Activated CD8-positive, alpha-beta memory T cell treated with anti-CD3 and anti-CD28 coated beads for 1 hour (primary cell): ENCODE results near the gene SAP25.
A peak's percentile ranks its signal among the peaks of the same experiment; 100 is the strongest.
"Not testable (repeated sequence)": the region's sequence is repeated elsewhere in the genome, so short reads cannot be mapped to it uniquely, and the experiment has no call there.

Experiments used
- DNase-seq, 2 donors: peaks; one replicate each; pipeline ENCODE4 v3.0.0-alpha.2; 2020; ENCODE audit warnings: low read depth in 1 of 2; ENCODE audit errors: extremely low read depth in 1 of 2

SAP25 gene

DNA sequence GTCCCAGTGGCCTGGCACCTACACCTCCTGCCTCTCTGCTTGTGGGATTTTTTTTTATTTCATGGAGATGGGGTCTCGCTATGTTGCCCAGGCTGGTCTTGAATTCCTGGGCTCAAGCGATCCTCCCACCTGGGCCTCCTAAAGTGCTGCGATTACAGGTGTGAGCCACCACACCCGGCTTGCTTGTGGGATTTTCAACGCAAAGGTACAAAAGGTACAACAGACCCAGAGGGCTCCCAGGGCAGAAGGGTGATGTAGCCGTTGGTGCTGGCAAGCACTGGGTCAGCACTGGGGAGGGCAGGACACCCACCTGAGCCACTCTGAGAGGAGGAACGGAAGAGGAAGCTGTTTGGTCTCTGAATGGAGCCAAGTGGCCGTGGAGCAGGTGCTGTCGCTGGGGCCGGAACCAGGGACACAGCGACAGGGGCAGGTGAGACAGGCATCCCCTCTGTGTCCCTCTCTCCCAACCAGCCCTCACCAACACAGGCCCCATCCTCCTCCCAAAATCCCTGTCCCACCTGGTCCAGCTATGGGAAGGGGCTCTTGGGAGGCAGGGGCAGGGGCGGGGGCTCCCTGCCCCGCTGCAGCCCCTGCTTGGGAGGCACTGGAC is 2.8 kb upstream of the SAP25 start:
- DNase-seq = no peak

DNA sequence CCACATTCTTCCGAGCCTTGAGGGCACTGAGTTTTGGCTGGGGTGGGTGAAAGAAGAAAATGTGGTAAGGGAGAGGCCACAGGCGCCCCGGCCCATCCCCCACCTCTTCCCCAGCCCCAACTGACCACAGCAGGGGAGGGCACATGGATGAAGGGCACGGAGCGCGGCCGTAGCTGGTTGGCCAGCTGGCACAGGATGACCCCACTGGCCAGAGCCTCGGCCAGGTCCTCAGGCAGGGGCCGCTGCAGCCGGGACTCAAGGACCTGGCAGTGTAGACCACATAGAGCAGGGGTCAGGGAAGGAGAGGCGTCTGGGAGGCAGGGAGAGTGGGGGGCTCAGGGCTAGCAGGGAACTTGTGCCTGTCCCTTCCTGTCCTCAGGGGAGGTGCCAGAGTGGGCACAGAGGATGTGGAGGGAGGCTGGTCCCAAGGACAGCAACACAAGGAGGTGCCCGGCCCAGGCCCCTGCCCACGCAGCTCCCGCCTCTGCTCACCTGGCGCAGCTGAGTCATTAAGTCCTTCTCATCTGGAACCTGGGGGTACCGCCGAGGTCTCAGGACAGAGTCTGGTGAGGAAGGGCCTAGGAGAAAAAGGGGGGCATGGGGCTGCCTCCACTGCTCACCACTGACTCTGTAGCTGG is 2.2 kb upstream of the SAP25 start:
- DNase-seq = no peak

DNA sequence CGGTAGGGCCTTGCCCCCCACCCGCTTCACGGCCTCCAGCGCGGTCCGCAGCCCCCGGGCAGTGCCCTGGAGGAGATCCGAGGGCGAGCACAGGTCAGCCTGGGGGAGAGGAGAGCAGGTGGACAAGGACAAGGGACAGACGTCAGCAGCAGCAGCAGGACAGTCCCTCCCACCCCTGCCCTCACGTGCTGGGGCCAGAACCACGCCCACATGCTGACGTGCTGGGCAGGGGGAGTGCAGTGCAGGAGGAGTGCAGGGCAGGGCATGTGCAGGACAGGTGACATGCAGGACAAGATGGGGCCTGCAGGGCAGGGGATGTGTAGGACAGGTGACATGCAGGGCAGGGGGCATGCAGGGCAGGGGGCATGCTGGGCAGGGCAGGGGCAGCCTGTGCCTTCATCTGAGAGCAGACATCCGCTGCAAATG is 1.5 kb upstream of the SAP25 start:
- DNase-seq = no peak

DNA sequence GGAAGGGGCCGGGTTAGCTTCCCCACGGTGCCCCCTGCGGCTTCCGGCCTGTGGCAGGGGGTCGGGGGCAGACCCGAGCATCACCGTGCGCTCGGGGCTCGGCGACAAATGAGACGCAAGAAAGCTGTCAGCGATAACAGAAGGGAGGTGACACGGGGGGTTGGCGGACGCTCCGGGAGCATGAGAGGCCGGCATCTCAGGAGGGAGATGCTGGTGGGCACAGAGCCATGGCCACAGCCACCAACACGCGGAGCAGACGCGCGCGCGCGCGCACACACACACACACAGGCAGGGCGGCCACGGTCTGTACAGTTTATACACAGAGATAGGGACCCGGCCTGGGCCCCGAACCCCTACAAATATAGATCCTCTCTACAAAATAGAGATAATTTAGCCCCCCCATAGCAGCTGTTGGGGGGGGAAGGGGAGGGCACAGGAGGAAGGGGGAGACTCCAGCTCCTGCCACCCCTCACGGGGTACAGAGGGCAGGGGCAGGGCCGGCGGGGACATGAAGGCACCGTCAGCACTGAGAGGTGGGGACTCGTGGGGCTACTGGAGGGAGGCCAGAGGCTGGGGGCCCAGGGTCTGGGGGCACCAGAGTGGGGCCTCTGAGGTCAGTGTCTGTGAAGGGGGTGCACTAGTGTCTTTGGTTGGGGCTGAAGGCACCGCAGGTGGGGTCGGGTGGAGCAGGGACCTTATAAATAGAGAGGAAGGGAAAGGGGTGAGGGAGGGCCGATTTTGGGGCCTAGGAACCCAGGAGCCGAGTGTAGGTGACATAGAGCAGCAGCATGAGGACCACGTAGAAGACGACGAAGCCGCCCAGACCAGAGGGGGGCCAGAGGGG is 884 bp upstream of the SAP25 start:
- no peak for DNase-seq

DNA sequence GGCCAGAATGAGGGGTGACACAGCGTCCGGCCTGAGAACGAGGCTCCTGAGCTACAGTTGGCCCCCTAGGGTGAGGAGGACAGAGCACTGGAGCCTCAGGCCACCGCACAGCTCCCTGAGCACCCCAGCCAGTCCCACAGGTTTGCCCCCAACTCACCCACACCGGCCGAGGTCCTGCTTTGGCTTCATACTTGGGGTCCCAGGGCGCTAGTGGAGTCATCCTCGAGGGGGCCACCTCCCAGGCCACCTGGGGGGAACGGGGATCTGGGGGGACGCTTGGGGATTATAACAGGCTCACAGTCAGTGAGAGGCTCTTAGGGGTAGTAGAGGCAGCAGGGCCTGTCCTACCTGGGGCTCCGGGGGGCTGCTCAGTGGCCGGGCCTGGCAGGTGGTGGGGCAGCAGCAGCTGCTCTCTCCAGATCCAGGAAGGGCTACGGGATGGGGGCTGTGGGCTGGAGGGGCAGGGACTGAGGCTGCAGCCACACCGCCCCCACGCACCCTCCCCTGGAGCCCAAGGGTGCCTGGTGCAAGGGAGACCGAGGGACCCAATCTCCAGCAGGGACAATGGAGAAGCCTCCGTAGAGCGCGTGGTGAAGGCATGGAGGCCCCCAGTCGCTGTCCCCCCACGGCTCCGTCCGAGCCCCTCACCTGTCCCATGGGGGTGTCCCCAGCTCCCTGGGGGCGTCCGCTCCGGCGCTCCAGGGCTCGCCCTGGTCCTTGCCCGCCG is 588 bp downstream of the SAP25 start:
- DNase-seq = no peak

DNA sequence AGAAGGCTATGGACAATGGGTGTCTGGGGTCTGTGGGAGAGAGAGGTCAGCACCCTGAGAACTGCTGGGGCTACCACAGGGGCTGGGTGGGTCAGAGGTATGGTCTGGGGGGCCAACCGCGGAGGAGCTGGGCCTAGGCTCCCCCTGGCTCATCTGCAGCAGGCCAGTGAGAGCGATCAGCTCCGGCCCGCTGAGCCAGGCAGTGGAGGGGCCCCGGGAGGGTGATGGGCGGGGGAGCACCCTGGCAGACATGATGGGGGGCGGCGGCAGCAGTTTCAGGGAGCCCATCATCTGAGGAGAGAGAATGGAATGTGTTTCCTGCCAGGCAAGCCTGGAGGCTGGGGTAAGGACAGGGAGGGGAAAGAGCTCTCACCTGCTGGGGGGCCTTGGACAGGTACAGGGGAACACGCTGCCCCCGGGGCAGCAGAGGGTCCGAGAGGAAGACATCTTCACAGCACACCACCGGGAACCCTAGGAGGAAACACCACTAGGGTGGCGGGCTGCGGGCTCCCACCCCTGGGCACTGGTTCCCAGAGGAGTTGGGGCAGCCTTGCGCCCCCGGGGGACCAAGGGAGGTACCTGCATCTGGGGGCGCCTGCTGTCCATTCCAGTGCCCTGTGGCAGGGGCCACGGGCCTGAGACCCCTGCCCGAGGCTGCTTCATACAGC is 1.3 kb downstream of the SAP25 start:
- DNase-seq = no peak

DNA sequence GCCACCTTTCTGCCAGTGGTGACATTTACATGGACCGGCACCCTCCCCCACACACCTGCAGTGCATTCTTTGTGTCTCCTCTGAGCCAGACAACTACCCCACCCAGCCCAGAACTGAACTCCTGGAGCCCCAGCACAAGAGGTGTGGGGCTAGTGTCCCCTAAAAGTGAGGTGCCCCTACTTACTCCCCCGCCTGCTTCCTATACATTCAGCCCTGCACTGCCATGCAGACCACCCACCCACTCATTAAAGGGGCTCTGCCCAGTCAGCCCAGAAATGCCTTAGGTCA is 1.9 kb downstream of the SAP25 start:
- no peak for DNase-seq

DNA sequence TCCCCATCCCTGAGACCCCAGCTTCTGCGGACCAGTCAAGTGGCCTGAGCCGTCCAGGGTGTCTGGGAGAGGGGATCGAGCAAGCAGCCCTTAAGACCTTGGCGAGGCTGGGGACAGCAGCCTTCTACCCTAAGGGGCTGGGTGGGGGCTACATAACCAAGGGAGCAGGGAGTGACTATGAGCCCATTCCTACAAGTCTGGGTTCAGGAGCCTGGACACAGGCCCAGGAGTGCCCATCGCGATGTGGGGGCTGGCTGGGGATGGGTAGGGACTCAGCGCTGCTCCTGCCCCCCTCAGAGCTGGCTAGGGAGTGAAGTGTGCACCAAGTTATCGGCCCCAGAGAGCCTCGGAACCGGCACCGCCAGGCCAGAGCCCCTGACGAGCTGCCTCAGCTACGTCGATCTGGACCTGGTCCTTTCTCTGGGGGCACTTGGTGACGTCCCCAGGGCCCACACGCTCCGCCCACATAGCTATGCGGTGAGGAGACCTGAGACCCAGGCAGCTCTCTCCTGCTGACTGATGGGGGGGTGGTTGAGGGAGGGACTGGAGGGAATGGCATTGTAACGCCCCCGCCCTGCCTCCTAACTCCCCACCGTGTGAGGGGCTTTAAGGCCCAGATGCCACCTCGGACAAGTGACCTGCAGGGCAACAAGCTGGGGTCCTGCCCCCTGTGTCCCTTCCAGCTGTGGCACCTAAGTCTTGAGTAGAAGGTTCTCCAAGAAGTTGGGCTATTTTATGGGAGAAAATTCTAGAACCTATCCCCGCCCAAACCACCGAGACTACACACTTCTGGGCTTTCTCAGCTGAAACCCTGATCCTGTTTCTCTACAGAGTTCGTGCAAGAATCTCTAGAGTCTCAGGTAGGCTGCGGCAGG is 2.5 kb downstream of the SAP25 start:
- DNase-seq = no peak

DNA sequence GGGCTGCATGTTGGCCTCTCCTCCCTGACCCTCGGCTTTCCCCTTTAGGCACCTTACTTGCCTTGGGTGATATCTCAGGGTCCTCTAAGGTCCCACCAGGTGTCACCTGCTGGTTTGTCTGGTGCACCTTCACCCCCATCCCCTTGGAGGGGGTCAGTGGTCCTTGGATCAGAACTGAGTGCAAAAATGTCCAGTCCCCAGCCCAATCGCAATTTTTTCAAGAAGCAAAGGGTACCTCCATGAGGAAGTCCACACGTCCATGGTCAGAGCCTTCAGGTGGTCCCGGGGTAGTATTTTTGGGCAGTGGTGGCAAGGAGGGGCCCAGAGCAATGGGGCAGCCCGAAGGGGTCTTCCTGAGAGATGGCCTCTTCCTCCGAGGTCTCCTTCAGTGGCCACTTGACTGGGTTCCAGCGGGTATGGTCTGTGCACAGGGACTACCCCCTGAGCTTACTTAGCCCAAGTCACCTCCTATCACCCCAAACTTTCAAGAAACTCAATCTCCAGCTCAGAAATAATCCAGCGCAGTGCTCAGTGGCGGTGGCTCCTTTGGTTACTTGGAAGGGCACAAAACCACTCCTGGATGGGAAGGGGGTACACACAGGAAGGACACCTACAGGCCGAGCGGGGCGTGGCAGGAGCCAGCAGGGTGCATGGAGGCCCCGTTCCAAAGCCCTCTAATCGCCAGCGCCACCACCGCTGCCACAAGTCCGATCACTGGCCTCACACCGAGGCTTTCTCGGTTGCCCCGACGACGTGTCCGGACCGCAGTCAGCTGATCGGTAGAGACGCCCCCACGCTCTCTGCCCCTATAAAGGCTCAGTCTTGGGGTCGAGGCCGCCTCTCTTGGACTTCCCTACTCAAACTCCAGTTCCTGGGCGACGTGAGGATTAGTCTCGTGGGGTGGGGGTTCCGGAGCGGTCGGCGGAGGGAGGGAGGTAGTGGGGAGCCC is 4.5 kb downstream of the SAP25 start:
- DNase-seq = no peak

DNA sequence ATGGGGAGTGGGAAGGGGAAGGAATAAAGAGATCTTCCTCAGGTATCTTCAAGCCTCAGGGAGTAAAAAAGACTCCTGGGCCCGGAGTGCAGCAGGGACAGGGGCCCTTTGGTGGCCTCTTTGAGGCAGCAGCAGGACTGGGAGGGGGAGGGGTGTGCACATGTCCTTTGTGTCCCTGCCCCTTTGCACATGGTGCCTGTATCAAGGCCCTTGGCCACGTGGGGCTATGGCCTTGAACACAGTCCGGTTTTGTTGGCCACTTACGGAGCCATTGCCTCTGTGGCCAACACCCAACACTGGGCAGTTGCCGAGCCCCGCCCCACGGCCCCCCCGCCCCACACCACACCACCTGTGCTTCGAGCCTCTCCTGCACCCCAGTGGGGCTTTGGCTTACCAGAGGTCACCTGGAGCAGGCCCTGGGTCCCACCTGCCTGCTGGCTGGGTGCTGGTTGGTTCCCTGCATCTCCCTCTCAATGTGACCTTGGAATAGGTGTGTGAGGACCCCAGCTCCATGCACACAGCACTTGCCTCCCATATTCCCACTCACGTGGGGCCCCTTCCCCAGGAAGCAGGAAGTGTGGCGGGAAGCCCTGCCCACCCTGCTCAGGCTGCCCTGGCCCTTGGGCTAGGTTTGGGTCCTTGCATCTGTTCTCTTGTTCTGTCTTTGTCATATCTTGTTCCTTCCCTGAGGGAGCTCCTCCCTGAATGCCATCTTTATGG is 5.4 kb downstream of the SAP25 start:
- no peak for DNase-seq

DNA sequence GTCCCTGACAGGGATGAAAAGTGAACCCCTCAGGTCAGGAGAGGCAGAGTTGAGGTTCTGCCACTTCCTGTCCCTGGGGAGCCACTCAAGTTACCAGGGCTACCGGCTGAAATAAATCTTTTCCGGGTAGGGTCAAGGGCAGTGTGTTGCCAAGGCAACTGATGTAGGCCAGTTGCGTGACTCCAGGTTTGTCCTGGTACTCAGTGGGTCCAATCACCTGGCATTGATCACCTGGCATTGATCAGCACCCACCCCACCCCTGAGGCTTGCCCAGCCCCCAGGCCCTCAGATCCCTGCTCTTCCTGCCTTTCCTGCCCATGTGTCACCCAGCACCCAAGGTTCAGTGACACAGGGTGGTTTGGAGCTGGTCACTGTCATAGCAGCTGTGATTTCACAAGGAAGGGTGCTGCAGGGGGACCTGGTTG is 5.9 kb downstream of the SAP25 start:
- DNase-seq = no peak

DNA sequence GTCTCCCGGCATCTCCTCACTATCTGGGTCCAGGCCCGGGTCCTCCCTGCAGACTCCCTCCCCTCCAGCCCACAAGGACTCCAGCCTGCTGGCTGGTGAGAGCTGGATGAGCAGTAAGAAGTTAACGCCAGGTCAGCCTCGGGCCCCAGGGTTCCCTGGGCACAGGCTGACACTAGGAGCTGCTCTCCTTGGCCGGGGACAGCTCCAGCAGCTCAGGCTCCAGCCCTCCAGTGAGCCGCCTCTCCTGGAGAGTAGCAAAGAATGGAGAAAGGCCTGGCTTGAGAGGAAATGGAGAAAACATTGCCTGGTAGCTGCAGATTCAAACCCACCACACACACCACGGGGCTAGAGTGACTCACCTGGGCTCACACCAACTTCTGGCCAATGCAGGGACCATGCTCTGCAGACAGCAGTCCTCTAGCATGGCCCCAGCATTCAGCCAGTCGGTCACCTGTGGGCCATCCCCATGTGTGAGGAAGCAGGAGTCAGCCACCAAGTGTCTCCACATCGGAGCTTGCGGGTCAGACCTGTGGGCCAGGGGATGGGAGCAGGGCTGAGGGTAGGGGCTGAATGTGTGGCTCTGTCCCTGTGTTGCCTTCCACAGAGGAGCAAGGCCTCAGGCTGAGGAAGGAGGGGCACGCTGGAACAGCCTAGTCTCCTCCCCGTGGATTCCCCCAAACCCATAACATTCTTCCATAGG is 6.5 kb downstream of the SAP25 start:
- no peak for DNase-seq

DNA sequence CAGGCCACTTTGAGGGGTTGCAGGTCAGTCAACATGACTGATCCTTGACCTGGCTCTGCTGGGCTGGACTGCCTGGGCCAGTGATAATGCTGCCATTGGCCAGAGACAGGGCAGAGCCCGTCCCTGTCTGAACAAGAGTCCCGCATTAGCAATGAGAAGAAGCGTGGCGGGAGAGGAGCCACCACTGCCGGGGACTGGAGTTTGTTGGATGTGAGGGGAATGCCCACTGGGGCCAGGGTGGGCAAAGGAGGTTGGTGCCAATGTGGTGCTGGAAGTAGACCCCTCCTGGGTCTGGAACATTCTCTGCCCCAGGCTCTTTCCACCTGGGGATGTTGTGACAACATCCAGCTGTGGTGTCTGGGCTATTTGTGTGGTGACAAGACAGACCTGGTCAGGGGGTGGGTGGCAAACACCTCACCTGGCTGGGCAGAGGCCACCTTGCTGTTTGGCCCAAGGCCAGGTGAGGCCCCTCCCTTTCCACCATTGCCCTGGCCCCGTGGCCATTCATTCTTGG is 7.6 kb downstream of the SAP25 start:
- DNase-seq = no peak

DNA sequence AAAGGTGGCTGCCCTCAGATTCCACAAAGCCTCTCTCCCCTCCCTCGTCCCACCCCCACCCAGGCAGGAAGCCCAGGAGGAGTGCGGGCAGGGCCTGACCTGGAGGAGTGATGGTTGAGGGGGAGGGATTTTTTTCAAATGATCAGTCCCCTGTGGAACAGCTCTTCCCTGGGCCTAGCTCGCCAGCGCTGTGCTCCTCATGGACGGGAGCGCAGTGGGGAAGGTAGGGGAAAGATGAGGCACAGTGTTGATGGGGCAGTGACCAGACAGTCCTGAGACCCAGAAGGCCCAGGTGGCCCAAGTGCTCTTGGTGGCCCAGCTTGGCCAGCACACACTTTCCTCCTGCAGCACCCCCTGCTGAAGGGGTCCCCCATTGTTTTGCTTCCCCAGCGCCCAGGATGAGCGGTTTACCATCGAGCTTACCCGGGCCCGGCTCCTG is 8.5 kb downstream of the SAP25 start:
- no peak for DNase-seq

DNA sequence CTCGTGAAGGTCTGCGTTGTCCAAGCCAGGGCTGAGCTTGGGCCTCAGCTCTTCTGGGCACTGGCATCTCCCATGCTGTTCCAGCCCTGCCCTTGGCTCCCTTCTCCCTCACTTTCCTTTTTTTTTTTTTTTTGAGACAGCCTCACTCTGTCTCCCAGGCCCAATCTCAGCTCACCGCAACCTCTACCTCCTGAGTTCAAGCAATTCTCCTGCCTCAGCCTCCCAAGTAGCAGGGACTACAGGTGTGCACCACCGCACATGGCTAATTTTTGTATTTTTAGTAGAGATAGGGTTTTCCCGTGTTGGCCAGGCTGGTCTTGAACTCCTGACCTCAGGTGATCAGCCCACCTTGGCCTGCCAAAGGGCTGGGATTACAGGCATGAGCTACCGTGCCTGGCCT is 9.3 kb downstream of the SAP25 start:
- DNase-seq = not testable (repeated sequence)

DNA sequence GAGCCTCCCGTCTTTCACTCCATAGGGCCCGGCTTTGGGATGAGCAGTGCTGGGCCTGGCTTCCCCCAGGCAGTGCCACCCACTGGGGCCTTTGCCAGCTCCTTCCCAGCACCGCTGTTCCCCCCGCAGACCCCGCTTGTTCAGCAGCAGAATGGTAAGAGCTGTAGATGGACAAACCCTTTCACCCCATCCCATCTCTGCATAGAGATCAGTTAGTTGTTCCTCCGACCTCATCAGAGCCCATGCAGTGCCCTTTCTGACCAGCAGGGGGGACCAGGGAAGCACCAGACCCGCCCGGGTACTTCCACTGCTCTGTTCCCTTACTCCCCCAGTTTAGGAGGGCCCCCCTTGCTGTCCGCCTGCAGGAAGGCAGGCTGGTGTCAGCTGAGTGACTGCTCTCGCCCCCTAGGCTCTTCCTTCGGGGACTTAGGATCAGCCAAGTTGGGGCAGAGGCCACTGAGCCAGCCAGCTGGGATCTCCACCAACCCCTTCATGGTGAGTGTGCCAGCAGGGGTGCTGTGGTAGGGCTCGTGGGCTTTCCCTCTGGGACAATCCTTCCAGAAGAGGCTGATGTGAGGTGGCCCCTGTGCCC is 9.8 kb downstream of the SAP25 start:
- DNase-seq = peak; percentile 70 to 82

DNA sequence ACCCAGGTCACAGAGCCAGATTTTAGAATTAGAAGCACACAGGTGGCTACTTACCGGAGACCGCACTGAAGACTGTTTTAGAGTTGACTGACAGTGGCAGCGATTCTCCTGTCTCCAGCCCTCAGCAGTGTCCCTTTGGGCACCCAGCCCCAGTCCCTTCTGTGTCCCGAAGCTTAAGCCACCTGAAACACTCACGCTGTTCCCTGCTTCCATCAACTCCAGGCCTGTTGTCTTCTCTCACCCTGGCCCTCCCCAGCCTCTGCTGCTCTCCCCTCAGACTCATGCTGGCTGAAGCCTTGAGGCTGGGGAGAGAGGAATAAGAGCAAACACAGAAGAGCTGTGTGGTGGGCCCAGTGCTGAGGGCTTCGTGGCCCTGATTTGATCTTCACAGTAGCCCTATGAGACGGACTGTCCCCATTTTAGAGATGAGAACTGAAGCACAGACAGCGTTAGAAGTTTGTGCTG is 10.6 kb downstream of the SAP25 start:
- no peak for DNase-seq
